OCI-LY3 (cell line): ENCODE measurements around the gene LRFN4.

Source experiments
- H2AFZ ChIP-seq: fragments of 200-600, 300-600 bp; shearing (Covaris generic); 2 replicates; pipeline ENCODE4 v1.6.0; 2014; ENCODE audit warnings: antibody characterized with exemption, low read depth, low read length
- H3K27ac ChIP-seq: fragments of 200-600, 300-600 bp; sonication (generic); 2 replicates; pipeline ENCODE4 v1.5.1; 2014; ENCODE audit warnings: mild to moderate bottlenecking, low read length, moderate library complexity, mixed read lengths
- H3K27me3 ChIP-seq: fragments of 200-600, 300-600 bp; sonication (generic); 2 replicates; pipeline ENCODE4 v1.6.1; 2014; ENCODE audit warnings: low read depth, low read length, mixed read lengths
- H3K36me3 ChIP-seq: fragments of 200-600, 300-600 bp; sonication (generic); replicated peaks from 2 replicates; pipeline ENCODE3; 2014; ENCODE audit warnings: low read depth, low read length, mixed read lengths
- H3K4me1 ChIP-seq: fragments of 300-600, 200-600 bp; sonication (generic); 2 replicates; pipeline ENCODE4 v1.6.1; 2014; ENCODE audit warnings: low read length, mixed read lengths
- H3K4me2 ChIP-seq: fragments of 200-600, 300-600 bp; sonication (generic); 2 replicates; pipeline ENCODE4 v1.6.1; 2014; ENCODE audit warnings: low read length, mixed read lengths
- H3K4me3 ChIP-seq: fragments of 300-600, 200-600 bp; sonication (generic); 2 replicates; pipeline ENCODE4 v1.5.1; 2014; ENCODE audit warnings: antibody characterized with exemption, mild to moderate bottlenecking, low read length, moderate library complexity
- H3K79me2 ChIP-seq: fragments of 300-600, 200-600 bp; shearing (Covaris generic); 2 replicates; pipeline ENCODE4 v1.6.1; 2014; ENCODE audit warnings: mild to moderate bottlenecking, low read length, mixed read lengths
- H3K9ac ChIP-seq: fragments of 300-600, 200-600 bp; shearing (Covaris generic); 2 replicates; pipeline ENCODE4 v1.6.0; 2014; ENCODE audit warnings: mild to moderate bottlenecking, low read length, moderate library complexity
- H3K9me3 ChIP-seq: fragments of 200-600, 300-600 bp; shearing (Covaris generic); 2 replicates; pipeline ENCODE4 v1.6.1; 2014; ENCODE audit warnings: low read length, mixed read lengths; ENCODE audit not compliant: insufficient read depth
- H4K20me1 ChIP-seq: fragments of 200-600, 300-600 bp; sonication (generic); 2 replicates; pipeline ENCODE4 v1.6.1; 2016; ENCODE audit warnings: low read length, mixed read lengths; ENCODE audit not compliant: insufficient read depth
- EZH2phosphoT487 ChIP-seq: fragments of 200-600 bp; shearing (Covaris generic); IDR thresholded peaks from 2 replicates; pipeline ENCODE4 v1.6.1; 2018; ENCODE audit warnings: antibody characterized with exemption, mixed run types, low read depth
- TF ChIP-seq, protein P1 (sequence below): fragments of 200-600, 300-600 bp; sonication (generic); IDR thresholded peaks from 2 replicates; pipeline ENCODE4 v1.5.1; 2014; ENCODE audit warnings: antibody characterized with exemption, low read length, low read depth

LRFN4 gene

GRCh38 chr11:66875378-66875777 is 18.5 kb downstream of the LRFN4 start:
- H3K9ac ChIP-seq, result no peak overlapping the region
- TF ChIP-seq EZH2phosphoT487, result no peak
- TF ChIP-seq, protein P1, sequence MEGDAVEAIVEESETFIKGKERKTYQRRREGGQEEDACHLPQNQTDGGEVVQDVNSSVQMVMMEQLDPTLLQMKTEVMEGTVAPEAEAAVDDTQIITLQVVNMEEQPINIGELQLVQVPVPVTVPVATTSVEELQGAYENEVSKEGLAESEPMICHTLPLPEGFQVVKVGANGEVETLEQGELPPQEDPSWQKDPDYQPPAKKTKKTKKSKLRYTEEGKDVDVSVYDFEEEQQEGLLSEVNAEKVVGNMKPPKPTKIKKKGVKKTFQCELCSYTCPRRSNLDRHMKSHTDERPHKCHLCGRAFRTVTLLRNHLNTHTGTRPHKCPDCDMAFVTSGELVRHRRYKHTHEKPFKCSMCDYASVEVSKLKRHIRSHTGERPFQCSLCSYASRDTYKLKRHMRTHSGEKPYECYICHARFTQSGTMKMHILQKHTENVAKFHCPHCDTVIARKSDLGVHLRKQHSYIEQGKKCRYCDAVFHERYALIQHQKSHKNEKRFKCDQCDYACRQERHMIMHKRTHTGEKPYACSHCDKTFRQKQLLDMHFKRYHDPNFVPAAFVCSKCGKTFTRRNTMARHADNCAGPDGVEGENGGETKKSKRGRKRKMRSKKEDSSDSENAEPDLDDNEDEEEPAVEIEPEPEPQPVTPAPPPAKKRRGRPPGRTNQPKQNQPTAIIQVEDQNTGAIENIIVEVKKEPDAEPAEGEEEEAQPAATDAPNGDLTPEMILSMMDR, result no peak
- H3K4me3 ChIP-seq, result no peak overlapping the region
- no peaks in the 10 kb centered on the region for H3K79me2 ChIP-seq
- H2AFZ ChIP-seq, result no peak overlapping the region
- H3K36me3 ChIP-seq, result no peaks in the 10 kb centered on the region
- H3K4me2 ChIP-seq, result no peak overlapping the region
- H3K27me3 ChIP-seq, result peaks cover 19% of the 10 kb centered on the region
- no peaks in the 10 kb centered on the region; the same call in 1 of the 2 replicates for H3K4me1 ChIP-seq
- no peaks in the 10 kb centered on the region for H3K9me3 ChIP-seq
- H4K20me1 ChIP-seq, result no peaks in the 10 kb centered on the region
- H3K27ac ChIP-seq, result no peak overlapping the region

DNA sequence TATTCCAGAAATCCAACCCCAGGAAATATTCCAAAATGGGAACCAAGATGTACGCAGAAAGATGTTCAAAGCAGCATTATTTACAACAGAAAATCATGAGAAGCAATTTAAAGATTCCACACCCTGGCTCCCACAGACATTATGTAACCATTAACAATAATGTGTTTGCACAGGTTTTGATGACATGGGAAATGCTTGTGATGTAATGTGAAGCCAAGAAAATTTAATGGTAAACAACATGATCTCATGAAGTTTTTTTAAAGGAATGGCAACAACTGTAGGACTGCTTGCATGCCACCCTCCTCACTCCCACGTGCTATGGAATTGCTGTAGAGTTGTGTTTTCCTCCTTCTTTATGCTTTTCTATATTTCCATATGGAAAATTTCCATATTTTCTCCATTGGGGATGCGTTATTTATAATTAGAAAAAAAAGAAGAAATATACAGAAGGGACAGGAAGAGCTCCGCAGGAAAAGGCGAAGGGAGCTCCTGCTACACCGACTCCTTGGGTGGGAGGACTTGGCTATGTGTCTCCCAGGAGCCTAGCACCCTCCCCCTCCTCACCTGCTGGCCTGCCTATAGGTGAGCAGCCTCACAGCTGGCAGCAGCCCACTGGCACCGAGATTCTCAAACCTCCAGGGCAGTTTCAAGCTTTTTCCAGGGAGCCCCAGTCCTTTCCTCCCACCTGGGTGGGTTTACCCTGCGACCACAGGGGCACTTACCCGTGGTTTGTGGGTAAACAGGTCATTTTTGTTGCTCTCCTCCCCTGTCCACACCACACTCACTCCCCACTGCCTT is 20.9 kb downstream of the LRFN4 start:
- TF ChIP-seq, protein P1, result no peak
- TF ChIP-seq EZH2phosphoT487, result no peak
- H3K27ac ChIP-seq, result no peak overlapping the region
- no peaks in the 10 kb centered on the region for H4K20me1 ChIP-seq
- H3K36me3 ChIP-seq, result no peaks in the 10 kb centered on the region
- no peak overlapping the region for H3K9ac ChIP-seq
- no peaks in the 10 kb centered on the region for H3K79me2 ChIP-seq
- no peak overlapping the region for H3K4me3 ChIP-seq
- no peaks in the 10 kb centered on the region for H3K9me3 ChIP-seq
- peaks cover 19% of the 10 kb centered on the region for H3K27me3 ChIP-seq
- H3K4me1 ChIP-seq, result peaks cover 9% of the 10 kb centered on the region
- no peak overlapping the region for H3K4me2 ChIP-seq
- no peak overlapping the region for H2AFZ ChIP-seq

- Histone ChIP-seq H4K20me1 (no peaks in the 10 kb centered on the region), H3K4me3 (no peak overlapping the region), H3K9ac (no peak overlapping the region), H3K4me2 (no peak overlapping the region), H3K36me3 (no peaks in the 10 kb centered on the region), H3K9me3 (no peaks in the 10 kb centered on the region), H3K79me2 (no peaks in the 10 kb centered on the region), H2AFZ (no peak overlapping the region), H3K4me1 (peaks cover 12% of the 10 kb centered on the region), H3K27me3 (peaks cover 19% of the 10 kb centered on the region), H3K27ac (no peak overlapping the region)
- TF ChIP-seq EZH2phosphoT487, result no peak
- TF ChIP-seq, protein P1, result no peak
Observed at GRCh38 chr11:66878474-66878873, 21.6 kb downstream of the LRFN4 start.

- TF ChIP-seq EZH2phosphoT487, result no peak
- TF ChIP-seq, protein P1, result no peak
- Histone ChIP-seq H3K36me3 (no peaks in the 10 kb centered on the region), H3K4me3 (no peak overlapping the region), H3K4me2 (no peak overlapping the region), H3K27ac (no peak overlapping the region), H4K20me1 (no peaks in the 10 kb centered on the region), H3K9ac (no peak overlapping the region), H3K4me1 (peaks cover 14% of the 10 kb centered on the region), H3K9me3 (no peaks in the 10 kb centered on the region), H3K79me2 (no peaks in the 10 kb centered on the region), H3K27me3 (peaks cover 19% of the 10 kb centered on the region), H2AFZ (no peak overlapping the region)
Observed at GRCh38 chr11:66879000-66879399, 22.1 kb downstream of the LRFN4 start.
